Measurements from ENCODE around the gene TUBA3E. TPM values are rescaled to one million over a fixed set of nuclear protein-coding genes. Genes with fewer than 3 reads are reported as not detected.
"Not testable (repeated sequence)": the region's sequence is repeated elsewhere in the genome, so short reads cannot be mapped to it uniquely, and the experiment has no call there.

TUBA3E gene
- total and polyA plus RNA-seq, 3 donors from 2014 or later = 129 to 386 (median 141) TPM

DNA sequence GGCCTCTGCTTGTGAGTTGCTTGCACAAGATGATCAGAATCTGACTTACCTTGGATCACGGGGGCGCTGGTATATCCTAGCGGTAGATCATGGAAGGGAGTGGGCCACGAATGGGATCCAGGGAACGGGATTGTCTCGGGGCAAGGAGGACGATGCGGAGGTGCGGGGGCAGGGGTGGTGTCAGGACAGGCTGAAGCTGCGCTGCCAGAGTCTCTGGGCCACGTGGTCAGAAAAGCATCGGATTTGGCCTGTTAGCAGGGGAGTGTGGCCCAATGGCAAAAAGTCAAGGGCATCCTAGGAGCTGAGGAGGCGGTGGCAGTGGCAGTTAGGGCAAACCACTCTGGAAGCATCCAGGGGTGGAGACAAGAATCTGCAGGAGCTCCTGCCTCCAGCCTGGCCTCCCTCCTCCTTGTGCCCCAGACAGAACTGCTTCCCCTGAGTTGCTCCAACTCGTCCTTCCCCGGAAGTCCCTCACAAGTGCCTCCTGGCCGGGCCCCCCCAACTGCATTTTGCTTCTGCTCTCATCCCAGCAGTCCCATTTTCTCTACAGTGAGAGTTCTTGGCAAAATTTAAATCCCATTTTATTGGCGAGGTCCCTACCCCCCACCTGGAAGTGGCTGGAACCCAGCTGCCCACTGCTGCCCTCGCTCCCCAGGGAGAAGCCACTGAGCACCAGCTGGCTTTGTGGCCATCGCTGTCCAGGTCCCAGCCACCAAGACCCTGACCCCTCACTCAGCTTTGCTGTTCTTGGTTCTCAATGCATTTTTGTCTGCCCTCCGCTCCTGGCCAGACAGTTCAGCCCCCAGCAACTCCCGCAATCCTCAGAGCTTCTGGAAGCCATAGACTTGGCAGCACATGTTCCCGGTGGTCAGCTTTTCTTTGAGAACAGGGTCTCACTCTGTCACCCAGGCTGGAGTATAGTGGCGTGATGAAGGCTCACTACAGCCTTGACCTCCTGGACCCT lies 47.8 kb downstream of the TUBA3E start:
- TF ChIP-seq, protein P1, sequence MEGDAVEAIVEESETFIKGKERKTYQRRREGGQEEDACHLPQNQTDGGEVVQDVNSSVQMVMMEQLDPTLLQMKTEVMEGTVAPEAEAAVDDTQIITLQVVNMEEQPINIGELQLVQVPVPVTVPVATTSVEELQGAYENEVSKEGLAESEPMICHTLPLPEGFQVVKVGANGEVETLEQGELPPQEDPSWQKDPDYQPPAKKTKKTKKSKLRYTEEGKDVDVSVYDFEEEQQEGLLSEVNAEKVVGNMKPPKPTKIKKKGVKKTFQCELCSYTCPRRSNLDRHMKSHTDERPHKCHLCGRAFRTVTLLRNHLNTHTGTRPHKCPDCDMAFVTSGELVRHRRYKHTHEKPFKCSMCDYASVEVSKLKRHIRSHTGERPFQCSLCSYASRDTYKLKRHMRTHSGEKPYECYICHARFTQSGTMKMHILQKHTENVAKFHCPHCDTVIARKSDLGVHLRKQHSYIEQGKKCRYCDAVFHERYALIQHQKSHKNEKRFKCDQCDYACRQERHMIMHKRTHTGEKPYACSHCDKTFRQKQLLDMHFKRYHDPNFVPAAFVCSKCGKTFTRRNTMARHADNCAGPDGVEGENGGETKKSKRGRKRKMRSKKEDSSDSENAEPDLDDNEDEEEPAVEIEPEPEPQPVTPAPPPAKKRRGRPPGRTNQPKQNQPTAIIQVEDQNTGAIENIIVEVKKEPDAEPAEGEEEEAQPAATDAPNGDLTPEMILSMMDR (IDR thresholded peaks at IDR 0.05) = no peak
- TF ChIP-seq POLR2A (IDR thresholded peaks at IDR 0.05) = no peak
- intact Hi-C loops (cut with DNase I; ENCODE audit: low total_unique reads) = no loop called here
- no peak for DNase-seq
- Histone ChIP-seq H3K27ac (no peak overlapping the region), H3K9me3 (no peaks in the 10 kb centered on the region), H3K4me3 (no peak overlapping the region), H3K36me3 (ENCODE audit: low read depth, missing control alignments) (no peaks in the 10 kb centered on the region), H3K27me3 (no peaks in the 10 kb centered on the region), H3K4me1 (no peaks in the 10 kb centered on the region)
- 84 to 89% methylated on average over 23 of the region's 23 CpGs for WGBS, 2 donors

DNA sequence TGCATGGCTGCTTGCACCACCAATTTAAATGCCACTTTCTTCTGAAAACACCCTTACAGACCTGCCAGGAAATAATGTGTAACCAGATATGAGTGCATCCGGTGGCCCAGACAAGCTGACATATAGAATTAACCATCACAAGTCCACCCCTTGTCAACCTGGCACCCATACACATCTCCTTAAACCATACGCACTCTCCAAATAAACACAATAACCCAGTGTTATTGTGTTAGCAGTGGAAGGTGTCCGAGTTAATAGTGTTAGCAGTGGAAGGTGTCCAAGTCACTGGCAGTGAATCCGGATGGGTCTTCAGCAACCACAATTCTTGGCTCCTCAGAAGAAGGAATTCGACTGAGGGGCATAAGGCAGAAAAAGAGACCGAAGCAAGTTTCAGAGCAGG lies 49.7 kb downstream of the TUBA3E start:
- H3K4me3 ChIP-seq; H3K9me3 ChIP-seq; H3K27me3 ChIP-seq; H3K27ac ChIP-seq; DNase-seq; H3K4me1 ChIP-seq; intact Hi-C loops (cut with DNase I; ENCODE audit: low total_unique reads); H3K36me3 ChIP-seq (ENCODE audit: low read depth, missing control alignments): not testable (repeated sequence)
- 75 to 79% methylated on average over 6 of the region's 6 CpGs for WGBS, 2 donors

DNA sequence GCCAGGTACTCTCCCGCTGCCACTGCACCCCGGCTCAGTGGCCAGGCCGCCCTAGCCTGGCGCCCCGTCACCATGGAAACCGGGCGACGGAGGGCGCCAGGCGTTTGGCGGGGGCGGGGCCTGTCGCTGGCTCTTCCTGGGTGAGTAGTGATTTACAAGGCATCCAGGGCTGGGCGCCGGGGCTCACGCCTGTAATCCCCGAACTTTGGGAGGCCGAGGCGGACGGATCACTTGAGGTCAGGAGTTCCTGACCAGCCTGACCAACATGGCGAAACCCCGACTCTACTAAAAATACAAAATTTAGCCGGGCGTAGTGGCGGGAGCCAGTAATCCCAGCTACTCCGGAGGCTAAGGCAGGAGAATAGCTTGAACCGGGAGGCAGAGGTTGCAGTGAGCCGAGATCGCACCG lies 53.2 kb downstream of the TUBA3E start, which contains the start of gene CCDC74B:
Gene CCDC74B (minus strand): TSS at position 107 of the 409 bp plus-strand sequence. CDS start 116 bp downstream, outside the sequence.
- peak within 1 kb of the TSS; percentile 31 to 52 for H3K4me3 ChIP-seq
- H3K4me1 ChIP-seq; H3K27ac ChIP-seq; H3K36me3 ChIP-seq (ENCODE audit: low read depth, missing control alignments); H3K27me3 ChIP-seq; intact Hi-C loops (cut with DNase I; ENCODE audit: low total_unique reads); H3K9me3 ChIP-seq: not testable (repeated sequence)
- 3 to 14% methylated on average over 18 of the region's 30 CpGs for WGBS, 2 donors
- DNase-seq = peak; percentile 67

DNA sequence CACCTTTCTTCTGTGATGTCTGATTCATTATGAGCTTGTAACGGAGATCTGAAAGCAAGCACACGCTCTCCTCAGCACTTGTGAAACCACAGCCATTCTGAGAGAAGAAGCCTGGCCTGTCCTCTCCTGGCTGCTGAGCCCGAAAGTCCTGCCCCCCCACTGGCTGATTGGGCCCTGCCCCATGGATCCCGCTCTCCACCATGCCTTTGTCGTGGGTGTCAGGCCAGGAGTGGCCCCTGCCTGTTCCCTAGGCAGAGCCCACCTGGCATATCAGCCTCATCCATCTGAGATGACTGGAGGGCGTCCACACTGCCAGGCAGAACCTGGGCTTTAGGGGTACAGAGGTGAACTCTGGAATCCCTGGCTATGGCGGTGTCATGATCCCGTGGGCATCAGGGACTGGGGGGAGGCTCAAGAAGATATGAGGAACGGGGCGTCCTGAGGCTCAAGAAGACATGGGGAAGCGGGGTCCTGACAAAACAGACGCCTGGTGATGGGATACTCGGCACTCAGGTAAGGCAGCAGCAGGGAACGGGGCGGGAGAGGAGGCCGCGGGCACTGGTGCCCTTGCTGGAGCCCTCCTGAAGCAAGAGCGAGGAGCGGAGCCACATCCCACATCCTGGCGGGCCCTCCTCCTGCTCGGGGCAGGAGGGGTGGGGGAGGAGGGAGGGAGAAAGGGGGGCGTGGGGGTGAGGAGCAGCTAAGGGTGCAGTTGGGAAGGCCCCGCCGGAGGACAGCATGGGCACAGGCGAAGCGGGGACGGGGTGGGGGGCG lies 54.8 kb downstream of the TUBA3E start:
- 28 to 41% methylated on average over 17 to 25 of the region's 28 CpGs for WGBS, 2 donors
- H3K9me3 ChIP-seq; intact Hi-C loops (cut with DNase I; ENCODE audit: low total_unique reads); H3K27me3 ChIP-seq; H3K36me3 ChIP-seq (ENCODE audit: low read depth, missing control alignments); H3K4me1 ChIP-seq; H3K27ac ChIP-seq: not testable (repeated sequence)
- peak overlapping the region in 1 of 2 donors; percentile 52 for H3K4me3 ChIP-seq
- peak; percentile 9 for DNase-seq

DNA sequence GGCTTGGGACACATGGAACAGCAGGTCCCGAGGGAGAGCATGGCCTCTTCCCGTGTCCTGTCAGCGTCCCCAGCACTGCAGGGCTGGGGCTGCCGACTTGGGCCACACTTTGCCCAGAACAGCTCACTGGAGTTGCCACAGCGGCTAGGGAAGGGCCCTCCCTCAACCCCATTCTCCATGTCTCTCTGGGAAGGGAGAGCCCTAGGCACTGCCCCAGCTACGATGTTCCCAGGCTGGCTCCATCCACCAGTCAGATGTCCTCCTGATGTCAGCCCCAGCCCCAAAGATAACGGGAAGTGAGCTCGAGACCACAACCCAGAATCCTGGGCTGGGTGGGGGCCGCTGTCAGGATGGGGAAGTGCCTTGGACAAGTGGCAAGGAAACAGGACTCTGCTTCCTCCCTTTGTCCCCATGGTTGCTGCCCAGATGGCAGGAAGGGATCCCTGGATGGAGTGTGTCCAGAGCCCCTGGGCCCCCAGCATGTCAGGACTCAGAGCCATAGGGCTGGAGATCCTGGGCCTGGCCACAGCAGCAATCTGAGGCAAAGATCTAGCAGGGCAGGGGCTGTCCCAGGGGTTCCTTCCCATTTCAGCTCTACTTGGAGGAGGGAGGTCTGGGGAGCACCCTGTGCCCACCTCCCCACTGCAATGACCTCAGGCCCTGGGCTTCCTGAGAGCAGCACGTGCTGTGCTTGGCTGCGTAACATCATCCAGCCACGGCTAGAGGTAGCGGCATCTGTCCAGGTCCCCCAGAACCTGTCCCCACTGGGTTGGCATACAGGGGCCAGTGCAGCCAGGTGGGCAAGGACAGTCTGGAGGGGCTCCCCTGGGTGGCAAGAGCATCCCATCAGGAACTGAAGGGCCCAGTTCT lies 55.6 kb downstream of the TUBA3E start:
- H3K36me3 ChIP-seq (ENCODE audit: low read depth, missing control alignments); H3K27me3 ChIP-seq; H3K4me1 ChIP-seq; H3K27ac ChIP-seq; H3K9me3 ChIP-seq; intact Hi-C loops (cut with DNase I; ENCODE audit: low total_unique reads); H3K4me3 ChIP-seq: not testable (repeated sequence)
- 70 to 90% methylated on average over 3 to 11 of the region's 13 CpGs for WGBS, 2 donors
- peak; percentile 8 for DNase-seq

Other genes starting within 250 kb of the TUBA3E start
- 1 to 10 TPM; 1.9 to 2.6 TPM for gene RAB6C, start 218.8 kb downstream of the TUBA3E start, total RNA-seq
- 1.6 TPM for gene RAB6C, start 218.8 kb downstream of the TUBA3E start, polyA plus RNA-seq (ENCODE audit: insufficient read depth, low read depth, low replicate concordance)
- gene POTEF, start 69.2 kb downstream of the TUBA3E start, total RNA-seq = 10 to 100 TPM; 56.9 to 88.4 TPM
- 10.3 TPM for gene POTEF, start 69.2 kb downstream of the TUBA3E start, polyA plus RNA-seq (ENCODE audit: insufficient read depth, low read depth, low replicate concordance)
- 100 to 1,000 TPM in 1 of 2 donors, 10 to 100 TPM in 1; 72.6 to 117 TPM for gene CCDC74B, start 53.3 kb downstream of the TUBA3E start, total RNA-seq
- 140 TPM for gene CCDC74B, start 53.3 kb downstream of the TUBA3E start, polyA plus RNA-seq (ENCODE audit: insufficient read depth, low read depth, low replicate concordance)
- gene SMPD4, start 16.8 kb downstream of the TUBA3E start, total RNA-seq = 100 to 1,000 TPM; 101 to 121 TPM
- 89.0 TPM for gene SMPD4, start 16.8 kb downstream of the TUBA3E start, polyA plus RNA-seq (ENCODE audit: insufficient read depth, low read depth, low replicate concordance)
- 100 to 1,000 TPM; 132 to 137 TPM for gene MZT2B, start 16.2 kb downstream of the TUBA3E start, total RNA-seq
- 264 TPM for gene MZT2B, start 16.2 kb downstream of the TUBA3E start, polyA plus RNA-seq (ENCODE audit: insufficient read depth, low read depth, low replicate concordance)
- 100 to 1,000 TPM; 103 to 109 TPM for gene IMP4, start 144.5 kb upstream of the TUBA3E start, total RNA-seq
- gene IMP4, start 144.5 kb upstream of the TUBA3E start, polyA plus RNA-seq (ENCODE audit: insufficient read depth, low read depth, low replicate concordance) = 57.1 TPM
- gene PTPN18, start 157.6 kb upstream of the TUBA3E start, total RNA-seq = 10 to 100 TPM; 23.4 to 33.0 TPM
- 23.3 TPM for gene PTPN18, start 157.6 kb upstream of the TUBA3E start, polyA plus RNA-seq (ENCODE audit: insufficient read depth, low read depth, low replicate concordance)